Bone marrow (tissue), 2 donors: Measurements from ENCODE around the gene ARIH2.

Experiments
- DNase-seq, 2 donors: peaks; one replicate each; lab custom pipeline; 2025; lab: John Stamatoyannopoulos, UW

Gene ARIH2

GRCh38 chr3:48974076-48974864, 55.6 kb downstream of the ARIH2 start:
- no peak for DNase-seq

DNA sequence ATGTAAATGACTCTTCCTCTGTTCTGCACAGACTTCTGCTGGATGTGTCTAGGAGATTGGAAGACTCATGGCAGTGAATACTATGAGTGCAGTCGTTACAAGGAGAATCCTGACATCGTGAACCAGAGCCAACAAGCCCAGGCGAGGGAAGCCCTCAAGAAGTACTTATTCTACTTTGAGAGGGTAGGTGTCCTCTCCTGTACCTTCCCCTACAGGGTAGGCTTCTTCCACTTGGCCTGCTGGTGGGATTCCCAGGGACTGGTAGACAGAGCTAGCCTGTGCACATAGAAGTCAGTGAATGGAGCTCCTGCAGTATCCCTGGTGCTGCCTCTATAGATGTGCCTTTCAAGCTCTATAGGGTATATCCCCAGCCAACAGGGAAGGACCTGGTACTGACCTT, 60.8 kb downstream of the ARIH2 start:
- DNase-seq, result no peak

- no peak for DNase-seq
Measured at GRCh38 chr3:48980295-48980694, 61.7 kb downstream of the ARIH2 start.

GRCh38 chr3:48982016-48982415, 63.4 kb downstream of the ARIH2 start:
- DNase-seq, result no peak

DNA sequence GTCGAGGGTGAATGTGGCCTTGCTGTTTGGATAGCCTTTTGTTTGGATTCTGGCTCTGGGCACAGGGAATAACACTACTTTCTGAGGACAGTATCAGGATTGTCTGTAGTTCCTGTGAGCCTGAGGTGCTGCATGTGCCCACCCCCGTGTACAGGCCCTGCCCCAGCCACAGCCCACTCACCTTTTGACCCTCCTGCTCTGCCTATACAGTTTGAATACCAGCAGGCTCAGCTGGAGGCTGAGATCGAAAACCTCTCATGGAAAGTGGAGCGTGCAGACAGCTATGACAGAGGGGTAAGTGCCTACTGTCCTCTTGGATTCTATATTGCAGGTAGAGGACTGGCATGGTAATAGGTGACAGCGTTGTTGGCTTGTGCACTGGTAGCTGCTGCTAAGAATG, 64.0 kb downstream of the ARIH2 start:
- no peak for DNase-seq

- DNase-seq, result no peak
Measured at GRCh38 chr3:48983096-48983495, 64.5 kb downstream of the ARIH2 start.

DNA sequence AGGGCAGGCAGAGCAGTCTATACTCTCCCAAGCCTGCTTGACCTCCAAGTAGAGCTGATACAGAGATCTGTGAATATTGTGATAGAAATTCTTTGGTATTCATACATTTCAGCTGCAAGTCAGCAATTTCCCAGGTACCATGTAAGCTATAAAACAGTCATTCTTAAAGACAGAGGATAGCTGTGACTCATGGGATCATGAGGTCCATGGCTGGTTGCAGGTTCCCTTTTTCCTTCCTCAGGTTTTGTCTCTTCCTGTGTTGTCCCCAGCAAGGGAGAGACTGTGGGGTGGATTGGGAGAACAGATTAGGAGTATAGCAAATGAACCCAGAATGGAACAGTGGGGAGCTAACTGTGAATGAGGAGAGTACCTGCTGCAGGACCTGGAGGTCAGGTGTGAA, 66.0 kb downstream of the ARIH2 start:
- DNase-seq, result no peak

GRCh38 chr3:48985831-48986376, 67.3 kb downstream of the ARIH2 start:
- DNase-seq, result no peak

- DNase-seq, result no peak
Measured at GRCh38 chr3:48989126-48989795, 70.6 kb downstream of the ARIH2 start.

GRCh38 chr3:48989796-48990635, 71.4 kb downstream of the ARIH2 start, which contains the start of gene P4HTM:
P4HTM (plus strand) TSS chr3:48990241; CDS start chr3:48990257, 16 bp downstream.
- DNase-seq, result peak; percentile 79 to 90

GRCh38 chr3:48990636-48991469, 72.2 kb downstream of the ARIH2 start:
- no peak for DNase-seq

DNA sequence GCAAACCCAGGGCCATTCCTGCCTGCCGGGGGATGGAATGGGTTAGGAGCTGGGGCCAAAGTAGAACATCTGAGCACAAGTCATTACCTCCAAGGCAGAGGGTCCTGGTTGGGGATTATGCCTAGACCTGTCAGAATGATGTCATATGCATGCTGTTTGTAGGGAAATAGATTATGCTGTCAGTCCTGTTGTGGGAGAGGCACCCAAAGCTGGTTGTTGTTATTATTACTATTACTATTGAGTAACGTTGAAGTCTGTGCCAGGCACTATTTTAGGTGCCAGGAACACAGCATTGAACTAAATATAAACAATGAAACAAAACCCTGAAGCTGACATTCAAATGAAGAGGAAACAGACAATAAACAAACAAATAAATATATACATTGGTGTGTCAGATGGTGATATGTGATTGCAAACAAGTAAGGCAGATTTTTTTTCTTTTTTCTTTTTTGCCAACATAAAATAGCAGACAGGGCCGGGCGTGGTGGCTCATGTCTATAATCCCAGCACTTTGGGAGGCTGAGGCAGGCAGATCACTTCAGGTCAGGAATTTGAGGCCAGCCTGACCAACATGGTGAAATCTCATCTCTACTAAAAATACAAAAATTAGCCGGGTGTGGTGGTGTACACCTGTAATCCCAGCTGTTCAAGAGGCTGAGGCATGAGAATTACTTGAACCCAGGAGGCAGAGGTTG, 73.4 kb downstream of the ARIH2 start:
- DNase-seq, result no peak

- DNase-seq, result peak in 1 of 2 donors; percentile 44
Measured at GRCh38 chr3:48993834-48994233, 75.2 kb downstream of the ARIH2 start.

DNA sequence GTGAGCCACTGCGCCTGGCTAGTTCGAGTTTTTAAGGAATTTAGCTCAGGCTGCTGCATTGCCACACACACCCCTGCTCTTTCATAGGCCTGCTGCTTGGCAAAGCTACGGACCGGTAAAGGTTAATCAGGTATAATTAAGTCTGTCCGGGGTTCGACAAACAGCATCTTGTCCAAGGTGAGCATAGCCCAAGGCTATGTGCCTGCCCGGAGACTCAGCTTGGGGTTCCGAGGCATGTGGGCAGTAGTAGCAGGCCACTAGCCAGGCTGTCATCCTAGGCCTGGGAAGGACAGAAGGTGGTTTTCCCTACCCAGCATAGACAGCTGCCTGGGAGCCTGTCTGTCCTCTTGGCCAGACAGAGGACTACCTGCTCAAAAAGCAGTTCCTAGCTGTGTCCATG, 78.0 kb downstream of the ARIH2 start:
- DNase-seq, result no peak

DNA sequence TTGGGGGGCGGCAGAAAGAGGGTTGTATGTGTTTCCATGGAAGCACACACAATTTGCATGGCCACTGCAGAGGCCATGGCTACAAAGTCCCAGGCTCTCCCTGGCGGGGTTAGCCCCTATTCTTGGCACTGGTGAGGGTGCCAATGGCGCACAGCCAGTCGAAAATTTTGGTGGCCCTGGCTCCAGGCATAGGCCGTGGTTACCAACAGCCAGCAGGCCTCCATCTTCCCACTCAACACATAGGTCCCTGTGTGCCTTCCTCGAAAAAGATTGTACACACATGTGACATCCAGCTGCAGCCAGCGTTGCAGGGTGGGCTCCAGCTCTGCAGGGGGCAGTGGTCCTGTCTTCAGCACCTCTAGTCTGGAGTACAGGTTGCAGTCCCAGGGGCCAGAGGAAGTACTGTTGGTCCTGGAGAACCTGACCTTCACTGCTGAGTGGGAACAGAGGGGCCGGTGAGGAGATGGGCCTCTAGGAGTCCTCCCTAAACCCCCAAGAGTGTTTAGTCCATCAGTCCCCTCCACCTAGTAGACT, 78.5 kb downstream of the ARIH2 start:
- no peak for DNase-seq

GRCh38 chr3:48997714-48998637, 79.3 kb downstream of the ARIH2 start:
- DNase-seq, result no peak

DNA sequence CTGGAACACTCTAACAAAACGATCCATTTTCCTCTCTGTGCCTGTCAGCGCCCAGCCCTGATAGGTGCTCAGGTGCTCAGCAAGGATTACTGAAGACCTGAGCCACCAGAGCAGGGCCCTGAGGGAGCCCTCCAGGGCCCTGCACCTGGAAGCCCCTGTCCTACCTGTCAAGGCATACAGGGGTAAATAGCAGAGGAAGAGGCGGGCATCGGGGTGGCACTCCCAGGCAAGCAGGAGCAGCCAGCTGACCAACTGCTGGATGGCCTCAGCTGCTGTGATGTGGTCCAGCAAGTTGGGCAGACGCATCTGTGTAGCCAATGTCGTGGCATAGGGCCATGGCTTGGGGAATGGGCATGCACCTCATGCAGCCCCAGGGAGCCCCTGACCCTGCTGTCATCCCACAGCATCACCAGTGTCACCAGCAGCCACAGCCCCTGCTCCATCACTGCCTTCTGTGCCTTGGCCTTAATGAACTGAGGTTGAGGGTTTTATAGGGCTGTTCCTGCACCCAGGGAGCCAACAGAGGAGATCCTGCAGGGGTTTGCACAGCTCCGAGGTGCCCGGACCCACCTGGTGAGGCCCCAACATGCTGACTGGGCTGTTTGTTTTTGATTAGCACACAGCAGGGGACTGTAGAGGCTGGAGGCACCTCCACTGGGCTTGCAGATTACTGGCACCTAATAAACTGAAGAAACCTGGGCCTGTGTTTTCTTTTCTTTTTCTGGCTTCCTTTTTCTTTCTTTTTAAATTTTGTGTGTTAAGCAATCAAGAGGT, 80.6 kb downstream of the ARIH2 start:
- DNase-seq, result no peak

GRCh38 chr3:49001155-49001554, 82.5 kb downstream of the ARIH2 start:
- DNase-seq, result no peak
